ENCODE measurements around the gene GPR31. TPM values are rescaled to one million over a fixed set of nuclear protein-coding genes. Genes with fewer than 3 reads are reported as not detected.

GPR31 gene
- total and polyA plus RNA-seq, 2 donors (not counting 3 experiments of a cell fraction or from before 2014, with no cell fraction given): not detected

DNA sequence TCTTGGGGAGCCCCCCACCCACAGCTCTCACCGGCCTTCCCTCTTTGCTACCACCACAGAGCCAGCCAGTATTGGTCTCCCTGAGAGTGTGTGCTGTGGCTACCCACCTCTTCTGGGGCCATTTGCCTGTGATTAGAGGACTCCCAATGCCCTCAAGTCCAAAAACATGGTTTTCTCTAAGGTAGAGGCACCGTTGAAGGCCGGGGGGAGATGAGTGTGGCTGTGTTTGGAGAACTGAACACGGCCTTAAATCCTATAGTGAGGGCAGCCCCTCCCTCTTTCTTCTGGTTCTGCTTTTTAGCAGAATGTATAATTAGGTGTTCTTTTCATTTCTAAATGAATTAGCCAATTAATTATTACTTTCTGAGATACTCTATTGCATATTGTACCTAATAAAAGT, 32.4 kb downstream of the GPR31 start:
- no peak for DNase-seq (ENCODE audit: low read depth, low spot score)
- intact Hi-C loops (cut with micrococcal nuclease) (no loop called here), dilution Hi-C loops (cut with MboI; ENCODE audit: extremely low pct_ligation_motif_present, low sequenced_read_pairs) (no loop called here)
- no peak for TF ChIP-seq MYC (IDR thresholded peaks at IDR 0.05; ENCODE audit: low read depth, low read length)
- TF ChIP-seq GATA2 (IDR thresholded peaks at IDR 0.05; ENCODE audit: insufficient read depth, insufficient read length, low read depth, low read length): no peak
- TF ChIP-seq JUN (IDR thresholded peaks at IDR 0.05; ENCODE audit: borderline replicate concordance, insufficient read depth, insufficient read length, low read depth): no peak
- no peak for TF ChIP-seq POLR2A (IDR thresholded peaks at IDR 0.05; ENCODE audit: low read depth, low read length)
- no peak overlapping the region for H2AFZ ChIP-seq (ENCODE audit: low read depth, low read length)
- no peaks in the 10 kb centered on the region for H3K27me3 ChIP-seq (ENCODE audit: control insufficient read depth in 2 of 2, insufficient read depth in 2 of 2, low read length in 2 of 2)
- H4K20me1 ChIP-seq (replicated peaks; ENCODE audit: control insufficient read depth, extremely low read depth, insufficient read depth, low read length): no peaks in the 10 kb centered on the region
- H3K4me1 ChIP-seq (ENCODE audit: control insufficient read depth, extremely low read depth, insufficient read depth, low read length): no peaks in the 10 kb centered on the region
- H3K9me1 ChIP-seq (replicated peaks; ENCODE audit: control insufficient read depth, extremely low read depth, insufficient read depth, low read length): no peaks in the 10 kb centered on the region
- FAIRE-seq: no peak
- H3K4me2 ChIP-seq (ENCODE audit: insufficient read depth, low read length): no peak overlapping the region
- no peaks in the 10 kb centered on the region for H3K36me3 ChIP-seq (ENCODE audit: control insufficient read depth in 2 of 2, extremely low read depth in 1 of 2, insufficient read depth in 2 of 2, low read length in 2 of 2)
- ChIA-PET CTCF (no interaction called here), POLR2A (no interaction called here)
- H3K27ac ChIP-seq (ENCODE audit: insufficient read depth, low read depth, low read length): no peak overlapping the region
- H3K4me3 ChIP-seq (replicated peaks in 1 of 3; ENCODE audit: insufficient read depth in 1 of 3, low read depth in 1 of 3, low read length in 3 of 3): no peak overlapping the region
- H3K9me3 ChIP-seq (replicated peaks; ENCODE audit: control insufficient read depth, insufficient read depth, low read length): no peaks in the 10 kb centered on the region
- no peaks in the 10 kb centered on the region for H3K79me2 ChIP-seq (ENCODE audit: control insufficient read depth, insufficient read depth, low read length)
- no TSS peak for BruUV-seq (replicated peaks)
- H3K9ac ChIP-seq (replicated peaks; ENCODE audit: extremely low read depth, insufficient read depth, low read length): no peak overlapping the region

- Histone ChIP-seq H3K4me2 (ENCODE audit: insufficient read depth, low read length) (no peak overlapping the region), H2AFZ (ENCODE audit: low read depth, low read length) (no peak overlapping the region), H3K27ac (ENCODE audit: insufficient read depth, low read depth, low read length) (no peak overlapping the region), H3K9me3 (replicated peaks; ENCODE audit: control insufficient read depth, insufficient read depth, low read length) (no peaks in the 10 kb centered on the region), H3K79me2 (ENCODE audit: control insufficient read depth, insufficient read depth, low read length) (no peaks in the 10 kb centered on the region), H3K36me3 (ENCODE audit: control insufficient read depth in 2 of 2, extremely low read depth in 1 of 2, insufficient read depth in 2 of 2, low read length in 2 of 2) (no peaks in the 10 kb centered on the region), H3K9ac (replicated peaks; ENCODE audit: extremely low read depth, insufficient read depth, low read length) (no peak overlapping the region), H4K20me1 (replicated peaks; ENCODE audit: control insufficient read depth, extremely low read depth, insufficient read depth, low read length) (no peaks in the 10 kb centered on the region), H3K4me1 (ENCODE audit: control insufficient read depth, extremely low read depth, insufficient read depth, low read length) (no peaks in the 10 kb centered on the region), H3K9me1 (replicated peaks; ENCODE audit: control insufficient read depth, extremely low read depth, insufficient read depth, low read length) (no peaks in the 10 kb centered on the region), H3K4me3 (replicated peaks in 1 of 3; ENCODE audit: insufficient read depth in 1 of 3, low read depth in 1 of 3, low read length in 3 of 3) (no peak overlapping the region), H3K27me3 (ENCODE audit: control insufficient read depth in 2 of 2, insufficient read depth in 2 of 2, low read length in 2 of 2) (no peaks in the 10 kb centered on the region)
- intact Hi-C loops (cut with micrococcal nuclease) (no loop called here), dilution Hi-C loops (cut with MboI; ENCODE audit: extremely low pct_ligation_motif_present, low sequenced_read_pairs) (no loop called here)
- POLR2A ChIA-PET: no interaction called here
- no TSS peak for BruUV-seq (replicated peaks)
- DNase-seq (ENCODE audit: low read depth, low spot score): no peak
- TF ChIP-seq GATA2 (IDR thresholded peaks at IDR 0.05; ENCODE audit: insufficient read depth, insufficient read length, low read depth, low read length): no peak
- TF ChIP-seq FOS (IDR thresholded peaks at IDR 0.05; ENCODE audit: borderline replicate concordance, insufficient read depth, low read length): no peak
- TF ChIP-seq MAX (IDR thresholded peaks at IDR 0.05; ENCODE audit: insufficient read depth, insufficient read length): no peak
- TF ChIP-seq POLR2AphosphoS5 (IDR thresholded peaks at IDR 0.05; ENCODE audit: insufficient read depth, low read depth, low read length): no peak
- TF ChIP-seq MYC (IDR thresholded peaks at IDR 0.05; ENCODE audit: low read depth, low read length): no peak
- TF ChIP-seq EZH2 (IDR thresholded peaks at IDR 0.05; ENCODE audit: borderline replicate concordance, low read depth, low read length, severe bottlenecking): no peak
- TF ChIP-seq, protein P1, sequence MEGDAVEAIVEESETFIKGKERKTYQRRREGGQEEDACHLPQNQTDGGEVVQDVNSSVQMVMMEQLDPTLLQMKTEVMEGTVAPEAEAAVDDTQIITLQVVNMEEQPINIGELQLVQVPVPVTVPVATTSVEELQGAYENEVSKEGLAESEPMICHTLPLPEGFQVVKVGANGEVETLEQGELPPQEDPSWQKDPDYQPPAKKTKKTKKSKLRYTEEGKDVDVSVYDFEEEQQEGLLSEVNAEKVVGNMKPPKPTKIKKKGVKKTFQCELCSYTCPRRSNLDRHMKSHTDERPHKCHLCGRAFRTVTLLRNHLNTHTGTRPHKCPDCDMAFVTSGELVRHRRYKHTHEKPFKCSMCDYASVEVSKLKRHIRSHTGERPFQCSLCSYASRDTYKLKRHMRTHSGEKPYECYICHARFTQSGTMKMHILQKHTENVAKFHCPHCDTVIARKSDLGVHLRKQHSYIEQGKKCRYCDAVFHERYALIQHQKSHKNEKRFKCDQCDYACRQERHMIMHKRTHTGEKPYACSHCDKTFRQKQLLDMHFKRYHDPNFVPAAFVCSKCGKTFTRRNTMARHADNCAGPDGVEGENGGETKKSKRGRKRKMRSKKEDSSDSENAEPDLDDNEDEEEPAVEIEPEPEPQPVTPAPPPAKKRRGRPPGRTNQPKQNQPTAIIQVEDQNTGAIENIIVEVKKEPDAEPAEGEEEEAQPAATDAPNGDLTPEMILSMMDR (IDR thresholded peaks at IDR 0.05; ENCODE audit: extremely low read depth in 1 of 2, insufficient read depth in 1 of 2, low read depth in 1 of 2, low read length in 2 of 2): no peak
- TF ChIP-seq POLR2A (IDR thresholded peaks at IDR 0.05; ENCODE audit: low read depth, low read length): no peak
- no peak for TF ChIP-seq JUN (IDR thresholded peaks at IDR 0.05; ENCODE audit: borderline replicate concordance, insufficient read depth, insufficient read length, low read depth)
- CTCF ChIA-PET: interaction anchor here (1.1 kb wide), 1 partner anchor 14 kb away, joined by 3 read pairs; no protein-coding TSS in a partner anchor
- FAIRE-seq: no peak
Measured at GRCh38 chr6:167124753-167125152, 33.0 kb downstream of the GPR31 start.
